Upper lobe of left lung (tissue), 4 donors: ENCODE data around the gene HMGXB3.

Source experiments
- POLR2A ChIP-seq, 4 donors: fragments of 450-650 bp; IDR thresholded peaks; one replicate each; pipeline ENCODE4 v1.5.1; 2016 to 2017; ENCODE audit warnings: antibody characterized with exemption in 4 of 4, mild to moderate bottlenecking in 2 of 4
- TF ChIP-seq, protein P1 (sequence below), 6 experiments: fragments of 450-650 bp in 4 of 6; fragments of 200-600 bp in 2 of 6; sonication (generic) in 2 of 6; IDR thresholded peaks; one replicate each; pipeline ENCODE4 v1.5.1; 2016 to 2019; ENCODE audit warnings: antibody characterized with exemption in 6 of 6

- TF ChIP-seq, protein P1, sequence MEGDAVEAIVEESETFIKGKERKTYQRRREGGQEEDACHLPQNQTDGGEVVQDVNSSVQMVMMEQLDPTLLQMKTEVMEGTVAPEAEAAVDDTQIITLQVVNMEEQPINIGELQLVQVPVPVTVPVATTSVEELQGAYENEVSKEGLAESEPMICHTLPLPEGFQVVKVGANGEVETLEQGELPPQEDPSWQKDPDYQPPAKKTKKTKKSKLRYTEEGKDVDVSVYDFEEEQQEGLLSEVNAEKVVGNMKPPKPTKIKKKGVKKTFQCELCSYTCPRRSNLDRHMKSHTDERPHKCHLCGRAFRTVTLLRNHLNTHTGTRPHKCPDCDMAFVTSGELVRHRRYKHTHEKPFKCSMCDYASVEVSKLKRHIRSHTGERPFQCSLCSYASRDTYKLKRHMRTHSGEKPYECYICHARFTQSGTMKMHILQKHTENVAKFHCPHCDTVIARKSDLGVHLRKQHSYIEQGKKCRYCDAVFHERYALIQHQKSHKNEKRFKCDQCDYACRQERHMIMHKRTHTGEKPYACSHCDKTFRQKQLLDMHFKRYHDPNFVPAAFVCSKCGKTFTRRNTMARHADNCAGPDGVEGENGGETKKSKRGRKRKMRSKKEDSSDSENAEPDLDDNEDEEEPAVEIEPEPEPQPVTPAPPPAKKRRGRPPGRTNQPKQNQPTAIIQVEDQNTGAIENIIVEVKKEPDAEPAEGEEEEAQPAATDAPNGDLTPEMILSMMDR (IDR thresholded peaks at IDR 0.05), result no peak
- no peak for TF ChIP-seq POLR2A (IDR thresholded peaks at IDR 0.05)
These were observed 42.7 kb upstream of the HMGXB3 start for GRCh38 chr5:149957855-149958254.
